Measurements from ENCODE around the gene MICALL2. TPM values are rescaled to one million over a fixed set of nuclear protein-coding genes. Genes with fewer than 3 reads are reported as not detected.
A peak's percentile ranks its signal among the peaks of the same experiment; 100 is the strongest.

MICALL2 gene
- total RNA-seq, 2 experiments from 2014 or later = 2.1 to 2.3 TPM

GRCh38 chr7:1413936-1414639 lies 45.2 kb downstream of the MICALL2 start:
- Mint-ChIP-seq H3K36me3 (no peaks in the 10 kb centered on the region), H3K4me3 (no peak overlapping the region), H3K27ac (no peak overlapping the region), H3K27me3 (peaks cover 12% of the 10 kb centered on the region), H3K9me3 (peaks cover 7% of the 10 kb centered on the region), H3K4me1 (peaks cover 23% of the 10 kb centered on the region)
- DNase-seq = no peak

DNA sequence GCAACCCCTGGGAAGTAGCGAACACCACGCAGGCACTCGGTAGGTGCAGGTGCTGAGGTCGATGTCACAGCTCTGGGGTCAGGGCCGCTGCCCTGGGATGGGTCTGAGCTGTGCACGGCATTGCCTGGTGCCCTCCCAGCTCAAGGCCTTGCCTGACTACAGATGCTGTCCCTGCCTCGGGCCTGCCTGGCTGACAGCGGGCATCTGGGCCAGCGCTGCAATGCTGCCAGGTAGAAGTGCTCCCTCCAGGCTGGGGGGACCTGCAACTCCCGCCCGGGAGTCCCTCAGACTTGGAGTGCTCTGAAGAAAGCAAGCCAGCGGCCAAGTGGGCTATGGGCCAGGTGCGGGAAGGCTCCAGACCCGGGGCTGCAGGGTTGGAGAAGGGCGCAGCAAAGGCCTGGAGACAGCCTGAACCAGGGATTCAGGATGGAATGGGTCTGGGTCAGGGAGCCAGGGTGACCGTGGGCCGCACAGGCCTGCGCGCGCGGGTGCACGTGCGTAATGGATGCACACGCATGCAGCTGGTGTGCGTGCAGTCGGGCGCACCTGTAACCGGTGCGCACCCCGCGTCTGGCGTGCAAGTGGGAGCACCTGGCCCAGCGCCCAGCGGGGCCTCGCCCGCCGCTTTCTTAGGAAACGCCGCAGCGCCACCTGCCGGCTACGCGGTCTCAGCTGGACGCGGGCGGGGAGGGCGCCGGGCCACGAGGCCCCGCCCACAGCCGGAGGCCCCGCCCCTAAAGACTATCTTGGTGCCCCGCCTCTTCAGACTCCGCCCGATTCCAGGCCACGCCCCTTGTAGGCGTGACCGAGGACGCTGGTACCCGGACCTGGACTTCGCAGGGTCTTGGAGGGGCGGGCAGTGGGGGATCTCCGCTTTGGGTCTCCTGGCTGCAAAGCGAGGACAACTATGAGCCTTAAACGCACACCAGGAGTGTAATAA lies 46.7 kb downstream of the MICALL2 start:
- H3K4me3 Mint-ChIP-seq = no peak overlapping the region
- no peaks in the 10 kb centered on the region for H3K36me3 Mint-ChIP-seq
- peaks cover 14% of the 10 kb centered on the region for H3K27me3 Mint-ChIP-seq
- H3K9me3 Mint-ChIP-seq = peaks cover 2% of the 10 kb centered on the region
- DNase-seq = peak; percentile 89
- no peak overlapping the region for H3K27ac Mint-ChIP-seq
- H3K4me1 Mint-ChIP-seq = peaks cover 13% of the 10 kb centered on the region

DNA sequence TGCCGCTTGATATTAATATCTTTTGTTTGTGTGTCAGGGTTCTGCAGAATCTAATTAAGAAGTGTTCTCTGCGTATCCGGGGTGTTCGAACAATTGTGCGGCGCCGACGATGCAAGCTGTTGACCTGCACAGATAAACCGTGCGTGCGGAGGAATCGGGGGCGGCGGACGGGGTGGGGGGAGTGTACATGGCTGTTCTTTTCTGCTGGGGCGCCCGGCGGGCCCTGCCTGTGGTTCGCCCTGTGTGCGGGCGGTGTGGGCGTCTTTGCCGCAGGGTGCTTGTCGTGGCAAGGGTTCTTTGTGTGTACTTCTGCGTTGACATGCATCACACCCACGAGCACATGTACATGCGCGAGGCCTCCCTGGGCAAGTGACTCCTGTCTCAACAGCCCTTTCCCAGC lies 47.9 kb downstream of the MICALL2 start:
- Mint-ChIP-seq H3K4me1 (peaks cover 3% of the 10 kb centered on the region), H3K9me3 (no peaks in the 10 kb centered on the region)
- DNase-seq = no peak

GRCh38 chr7:1410992-1411391 lies 48.3 kb downstream of the MICALL2 start:
- Mint-ChIP-seq H3K27me3 (peaks cover 19% of the 10 kb centered on the region), H3K36me3 (no peaks in the 10 kb centered on the region), H3K4me3 (no peak overlapping the region), H3K27ac (no peak overlapping the region), H3K9me3 (no peaks in the 10 kb centered on the region), H3K4me1 (peaks cover 3% of the 10 kb centered on the region)
- DNase-seq = no peak

More for the DNA sequence above, 47.9 kb downstream of the MICALL2 start:
- no peak overlapping the region for H3K4me3 Mint-ChIP-seq
- H3K27ac Mint-ChIP-seq = no peak overlapping the region
- no peaks in the 10 kb centered on the region for H3K36me3 Mint-ChIP-seq
- peaks cover 15% of the 10 kb centered on the region for H3K27me3 Mint-ChIP-seq

DNA sequence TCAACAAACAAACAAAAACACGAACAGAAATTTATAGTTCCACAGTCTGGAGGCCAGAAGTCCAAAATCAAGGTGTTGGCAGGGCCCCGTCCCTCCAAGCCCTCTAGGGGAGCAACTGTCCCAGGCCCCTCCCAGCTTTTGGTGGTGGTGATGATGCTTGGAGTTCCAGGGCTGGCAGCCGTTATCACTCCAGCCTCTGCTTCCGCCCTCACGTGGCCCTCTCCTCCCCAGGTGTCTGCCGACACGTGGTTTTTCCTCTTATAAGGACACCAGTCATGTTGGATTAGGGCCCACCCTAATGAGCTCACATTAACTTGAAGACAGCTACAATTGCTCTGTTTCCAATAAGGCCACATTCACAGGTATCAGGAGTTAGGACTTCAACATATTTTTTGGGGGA lies 49.7 kb downstream of the MICALL2 start:
- Mint-ChIP-seq H3K27me3 (peaks cover 32% of the 10 kb centered on the region), H3K9me3 (no peaks in the 10 kb centered on the region), H3K4me3 (no peak overlapping the region), H3K4me1 (peaks cover 3% of the 10 kb centered on the region), H3K27ac (no peak overlapping the region), H3K36me3 (no peaks in the 10 kb centered on the region)
- DNase-seq = no peak

DNA sequence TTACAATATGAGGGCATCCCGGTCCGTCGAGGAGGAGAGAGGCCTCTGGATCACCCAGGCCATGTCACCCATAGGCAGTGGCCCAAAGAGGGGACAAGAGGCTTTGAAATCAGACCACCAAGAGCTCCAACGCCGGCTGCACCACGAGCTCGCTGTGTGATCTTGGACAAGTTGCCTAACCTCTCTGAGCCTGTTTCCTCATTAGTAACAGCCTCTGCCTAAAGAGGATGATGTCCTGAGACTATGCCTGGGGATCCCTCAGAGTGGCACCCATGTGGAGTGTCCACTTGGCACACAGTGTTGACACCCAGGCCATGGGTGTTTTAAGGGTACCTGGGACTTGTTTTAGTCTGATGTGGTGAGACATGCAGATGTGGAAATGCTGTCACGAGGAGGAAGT lies 50.8 kb downstream of the MICALL2 start:
- H3K9me3 Mint-ChIP-seq = no peaks in the 10 kb centered on the region
- no peak overlapping the region for H3K27ac Mint-ChIP-seq
- H3K27me3 Mint-ChIP-seq = peaks cover 43% of the 10 kb centered on the region
- H3K4me1 Mint-ChIP-seq = peaks cover 8% of the 10 kb centered on the region
- no peak for DNase-seq
- H3K36me3 Mint-ChIP-seq = no peaks in the 10 kb centered on the region
- no peak overlapping the region for H3K4me3 Mint-ChIP-seq

DNA sequence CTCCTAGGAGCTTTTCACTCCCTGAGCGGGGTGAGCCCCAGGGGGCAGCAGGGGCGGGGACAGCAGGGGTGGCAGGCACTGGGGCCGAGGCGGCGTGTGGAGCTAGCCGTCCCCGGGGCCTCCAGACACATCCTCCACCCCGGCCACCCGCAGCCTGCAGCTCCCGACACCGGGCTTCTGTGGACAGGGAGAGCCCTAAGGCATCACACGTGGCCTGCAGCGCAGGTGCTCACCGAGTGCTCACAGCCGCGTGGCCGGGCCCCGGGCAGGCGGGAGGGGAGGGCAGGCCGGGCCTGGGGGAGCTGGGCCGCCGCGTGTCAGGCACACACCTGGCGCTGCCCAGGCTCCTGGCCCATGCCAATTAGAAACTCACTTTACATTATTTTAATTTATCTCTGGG lies 51.4 kb downstream of the MICALL2 start:
- no peak for DNase-seq
- Mint-ChIP-seq H3K9me3 (no peaks in the 10 kb centered on the region), H3K4me3 (no peak overlapping the region), H3K27ac (no peak overlapping the region), H3K4me1 (peaks cover 5% of the 10 kb centered on the region), H3K27me3 (peaks cover 47% of the 10 kb centered on the region), H3K36me3 (no peaks in the 10 kb centered on the region)

- Mint-ChIP-seq H3K4me3 (no peak overlapping the region), H3K27me3 (peaks cover 69% of the 10 kb centered on the region), H3K36me3 (no peaks in the 10 kb centered on the region), H3K27ac (no peak overlapping the region), H3K4me1 (peaks cover 5% of the 10 kb centered on the region), H3K9me3 (no peaks in the 10 kb centered on the region)
- no peak for DNase-seq
Measured at GRCh38 chr7:1404898-1405548, 54.2 kb downstream of the MICALL2 start.

GRCh38 chr7:1404460-1404809 lies 54.8 kb downstream of the MICALL2 start:
- Mint-ChIP-seq H3K4me3 (no peak overlapping the region), H3K4me1 (peaks cover 5% of the 10 kb centered on the region), H3K36me3 (no peaks in the 10 kb centered on the region), H3K27ac (no peak overlapping the region), H3K27me3 (peaks cover 71% of the 10 kb centered on the region), H3K9me3 (no peaks in the 10 kb centered on the region)
- no peak for DNase-seq

DNA sequence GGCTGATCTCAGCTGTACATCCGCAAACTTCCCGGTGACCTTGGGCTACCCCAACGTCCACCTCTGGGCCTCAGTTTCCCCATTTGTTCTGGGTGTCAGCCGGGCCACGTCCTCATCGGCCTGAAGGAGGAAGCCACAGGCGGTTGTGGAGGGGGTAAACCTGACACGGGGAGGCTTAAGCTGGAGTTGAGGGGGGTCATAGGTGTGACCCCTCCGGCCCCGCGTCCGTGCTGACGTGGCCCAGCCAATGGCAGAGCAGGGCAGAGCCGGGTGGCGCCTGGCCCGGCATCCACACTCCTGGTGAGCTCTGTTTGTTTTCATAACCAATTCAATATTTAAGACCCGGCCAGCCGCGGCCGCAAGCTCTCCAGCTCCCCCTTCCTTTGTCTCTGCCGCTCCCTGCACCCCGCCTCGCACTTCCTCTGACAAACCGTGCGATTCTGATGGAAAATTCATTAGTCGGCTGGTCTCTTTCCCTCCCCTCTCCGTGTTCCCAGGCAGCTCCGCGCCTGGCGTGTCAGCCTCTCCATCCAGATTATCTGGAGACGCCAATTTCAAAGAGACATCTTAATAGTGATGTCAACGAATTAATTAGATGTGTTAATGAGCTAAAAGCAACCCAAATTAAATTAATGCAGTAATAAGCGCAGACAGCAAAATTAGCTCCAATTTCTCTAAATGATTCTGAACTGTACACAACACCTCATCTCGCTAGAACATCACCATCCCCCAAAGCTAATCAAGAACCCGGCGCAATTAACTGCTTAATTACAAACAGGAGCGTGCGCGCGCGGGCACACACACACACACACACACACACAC lies 55.4 kb downstream of the MICALL2 start:
- Mint-ChIP-seq H3K27ac (no peak overlapping the region), H3K27me3 (peaks cover 74% of the 10 kb centered on the region)
- DNase-seq = no peak

DNA sequence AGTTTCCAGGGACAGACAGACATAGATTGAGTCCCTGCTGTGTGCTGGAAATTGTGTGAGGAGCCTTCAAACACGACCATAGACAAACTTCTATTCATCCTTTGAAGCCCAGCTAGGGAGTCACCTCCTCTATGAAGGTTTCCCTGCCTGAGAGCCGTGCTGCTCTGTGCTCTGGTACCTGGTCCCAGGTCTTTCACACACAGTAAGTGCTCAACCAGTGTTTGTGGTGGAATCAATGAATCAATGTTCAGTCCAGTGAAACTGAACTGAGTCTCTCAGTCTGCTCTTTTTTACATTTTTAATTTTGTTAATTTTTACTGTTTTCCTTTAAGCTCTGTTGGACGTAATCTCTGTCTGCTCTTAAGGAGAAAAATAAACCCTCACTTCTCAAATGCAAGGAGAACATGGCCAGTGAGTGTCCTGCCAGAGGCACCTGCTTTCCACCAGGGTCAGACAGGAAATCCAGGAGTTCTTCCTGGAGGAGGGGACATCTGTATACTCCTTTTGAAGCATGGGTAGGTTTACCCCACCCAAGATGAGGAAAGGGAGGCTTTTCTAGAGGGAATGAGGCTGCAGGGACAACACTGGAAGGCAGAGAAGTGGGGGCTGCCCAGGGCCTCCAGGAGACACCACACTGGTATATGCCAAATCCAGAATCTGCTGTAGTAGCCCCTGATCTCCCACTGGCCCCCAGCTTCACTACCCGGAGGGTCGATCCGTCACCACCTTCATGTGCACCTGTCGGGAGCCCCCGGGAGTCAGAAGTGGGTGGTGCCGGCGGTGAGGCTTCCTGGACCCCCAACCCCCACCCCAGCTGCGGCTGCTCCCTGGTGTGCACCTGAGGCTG lies 56.3 kb downstream of the MICALL2 start:
- no peak overlapping the region for H3K4me3 Mint-ChIP-seq
- peaks cover 75% of the 10 kb centered on the region for H3K27me3 Mint-ChIP-seq
- DNase-seq = no peak
- H3K4me1 Mint-ChIP-seq = peaks cover 5% of the 10 kb centered on the region
- no peaks in the 10 kb centered on the region for H3K36me3 Mint-ChIP-seq
- no peak overlapping the region for H3K27ac Mint-ChIP-seq
- no peaks in the 10 kb centered on the region for H3K9me3 Mint-ChIP-seq

More for the DNA sequence above, 55.4 kb downstream of the MICALL2 start:
- Mint-ChIP-seq H3K9me3 (no peaks in the 10 kb centered on the region), H3K4me1 (peaks cover 5% of the 10 kb centered on the region), H3K4me3 (no peak overlapping the region), H3K36me3 (no peaks in the 10 kb centered on the region)

- Mint-ChIP-seq H3K36me3 (no peaks in the 10 kb centered on the region), H3K27me3 (peaks cover 73% of the 10 kb centered on the region), H3K4me3 (no peak overlapping the region), H3K9me3 (no peaks in the 10 kb centered on the region), H3K4me1 (peaks cover 5% of the 10 kb centered on the region), H3K27ac (no peak overlapping the region)
- DNase-seq = no peak
Measured at GRCh38 chr7:1402110-1402790, 57.0 kb downstream of the MICALL2 start.

DNA sequence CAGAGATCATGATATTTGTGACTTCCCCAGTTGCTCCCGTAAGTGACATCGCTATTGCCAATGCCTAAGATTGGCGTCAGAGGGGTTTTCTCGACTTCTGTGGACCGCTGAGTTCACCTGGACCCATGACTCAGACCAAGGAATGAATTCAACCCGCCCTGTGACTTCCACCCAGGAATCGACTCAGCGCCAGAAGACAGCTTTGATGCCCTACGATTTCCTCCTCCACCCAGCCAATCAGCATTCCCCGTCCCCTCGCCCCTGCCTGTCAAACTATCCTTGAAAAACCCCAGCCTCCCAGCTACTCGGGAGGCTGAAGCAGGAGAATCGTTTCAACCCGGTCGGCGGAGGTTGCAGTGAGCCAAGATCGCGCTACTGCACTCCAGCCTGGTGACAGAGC lies 58.3 kb downstream of the MICALL2 start:
- H3K36me3 Mint-ChIP-seq = peaks cover 1% of the 10 kb centered on the region
- peaks cover 74% of the 10 kb centered on the region for H3K27me3 Mint-ChIP-seq
- peaks cover 5% of the 10 kb centered on the region for H3K4me1 Mint-ChIP-seq
- no peak overlapping the region for H3K4me3 Mint-ChIP-seq
- no peak overlapping the region for H3K27ac Mint-ChIP-seq
- DNase-seq = no peak
- no peaks in the 10 kb centered on the region for H3K9me3 Mint-ChIP-seq
